Measurements from ENCODE around the gene GAS6.
"Not testable (repeated sequence)": the region's sequence is repeated elsewhere in the genome, so short reads cannot be mapped to it uniquely, and the experiment has no call there.

The GAS6 gene

GRCh38 chr13:113835461-113836270 is 28.2 kb downstream of the GAS6 start:
- no peak for DNase-seq

- DNase-seq, result no peak
Observed at GRCh38 chr13:113834496-113835200, 29.2 kb downstream of the GAS6 start.

DNA sequence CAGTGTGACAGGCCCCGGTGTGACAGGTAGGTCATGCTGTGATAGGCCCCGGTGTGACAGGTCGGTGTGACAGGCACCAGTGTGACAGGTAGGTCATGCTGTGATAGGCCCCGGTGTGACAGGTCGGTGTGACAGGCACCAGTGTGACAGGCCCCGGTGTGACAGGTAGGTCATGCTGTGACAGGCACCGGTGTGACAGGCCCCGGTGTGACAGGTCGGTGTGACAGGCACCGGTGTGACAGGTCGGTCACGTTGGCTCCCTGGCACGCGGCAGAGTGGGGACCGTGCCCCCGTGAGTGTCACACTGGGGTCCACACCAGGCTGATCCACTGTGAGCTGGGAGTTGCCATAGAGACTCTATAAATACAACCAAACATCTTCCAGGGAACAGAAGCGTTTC is 29.9 kb downstream of the GAS6 start:
- DNase-seq, result not testable (repeated sequence)

DNA sequence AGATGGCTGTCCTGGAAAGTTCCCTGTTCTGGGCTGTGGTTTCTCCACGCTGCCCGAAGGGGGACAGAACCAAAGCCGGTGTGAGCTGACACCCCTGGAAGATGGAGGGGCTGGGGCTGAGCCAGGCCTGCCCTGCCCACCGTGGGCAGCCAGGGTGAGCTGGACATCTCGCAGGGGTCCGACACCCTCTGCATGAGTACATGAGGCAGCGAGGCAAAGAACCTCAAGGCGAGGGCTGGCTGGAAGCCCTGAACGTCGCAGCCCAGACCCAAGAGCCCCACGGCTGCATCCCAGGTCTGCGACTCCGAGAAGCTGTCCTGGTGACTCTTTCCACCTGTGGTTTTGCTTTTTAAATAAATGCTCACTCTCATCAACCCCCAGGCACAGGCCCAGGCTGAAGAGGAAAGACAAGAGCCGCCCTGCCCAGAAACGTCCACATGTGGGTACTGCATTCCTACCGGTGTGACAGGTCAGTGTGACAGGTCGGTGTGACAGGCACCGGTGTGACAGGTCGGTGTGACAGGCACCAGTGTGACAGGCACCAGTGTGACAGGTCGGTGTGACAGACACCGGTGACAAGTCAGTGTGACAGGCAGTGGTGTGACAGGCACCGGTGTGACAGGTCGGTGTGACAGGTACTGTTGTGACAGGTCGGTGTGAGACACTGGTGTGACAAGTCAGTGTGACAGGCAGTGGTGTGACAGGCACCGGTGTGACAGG is 30.6 kb downstream of the GAS6 start:
- DNase-seq, result no peak

DNA sequence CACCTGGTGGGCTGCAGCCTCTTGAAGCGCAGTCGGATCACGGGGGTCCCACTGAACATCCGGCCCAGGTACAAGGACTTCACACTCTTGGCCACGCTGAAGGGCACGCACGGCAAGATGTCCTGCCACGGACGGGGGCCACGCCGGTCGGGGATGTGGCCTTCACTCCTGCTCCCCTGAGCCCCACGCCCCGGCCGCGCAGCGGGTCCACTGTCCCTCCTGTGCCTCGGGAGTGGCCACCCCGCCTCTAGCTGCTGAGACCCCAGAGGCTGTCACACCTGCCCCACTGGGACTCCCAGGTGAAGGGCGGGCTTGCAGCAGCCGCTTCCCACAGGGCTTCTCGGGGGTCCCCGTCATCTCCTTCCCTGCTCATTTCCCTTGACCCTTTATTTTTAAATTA is 31.2 kb downstream of the GAS6 start:
- DNase-seq, result no peak

DNA sequence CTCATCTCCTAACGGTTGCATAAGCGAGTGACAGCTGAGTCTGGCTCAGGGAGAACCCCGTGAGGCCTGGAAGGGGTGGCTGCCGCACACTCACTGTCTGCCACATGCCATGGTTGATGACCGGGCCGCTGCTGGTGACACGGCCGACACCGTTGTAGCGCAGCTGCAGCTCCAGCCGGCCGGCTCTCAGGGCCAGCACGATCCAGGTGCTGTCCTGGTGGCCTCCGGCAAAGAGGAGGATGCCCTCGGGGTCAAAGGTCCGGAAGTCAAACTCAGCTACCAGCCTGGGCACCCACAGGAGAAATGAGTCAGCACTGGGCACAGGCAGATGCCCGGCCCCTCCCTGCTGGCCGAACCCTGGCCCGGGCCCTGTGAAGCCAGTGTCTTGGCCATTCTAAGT is 31.7 kb downstream of the GAS6 start:
- no peak for DNase-seq

DNA sequence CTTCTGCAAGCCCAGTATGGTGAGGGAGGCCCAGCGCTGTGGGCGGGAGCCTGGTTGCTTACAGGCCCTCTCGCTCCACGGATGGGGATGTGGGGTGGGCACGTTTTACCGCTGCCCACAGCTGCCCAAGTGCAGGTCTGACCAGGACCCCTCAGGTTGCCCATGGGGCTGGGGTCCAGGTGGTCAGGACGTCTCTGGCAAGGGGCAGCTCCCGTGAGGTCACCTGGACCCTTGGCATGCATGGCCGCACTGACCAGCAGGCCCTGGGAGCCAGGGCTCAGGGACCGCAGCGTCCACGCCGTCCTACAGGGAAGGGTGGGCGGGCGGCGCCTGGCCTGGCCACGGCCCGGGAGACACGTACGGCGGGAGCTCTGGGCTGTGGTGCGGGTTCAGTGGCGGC is 32.8 kb downstream of the GAS6 start:
- no peak for DNase-seq

- not testable (repeated sequence) for DNase-seq
Observed at GRCh38 chr13:113830426-113830950, 33.4 kb downstream of the GAS6 start.

DNA sequence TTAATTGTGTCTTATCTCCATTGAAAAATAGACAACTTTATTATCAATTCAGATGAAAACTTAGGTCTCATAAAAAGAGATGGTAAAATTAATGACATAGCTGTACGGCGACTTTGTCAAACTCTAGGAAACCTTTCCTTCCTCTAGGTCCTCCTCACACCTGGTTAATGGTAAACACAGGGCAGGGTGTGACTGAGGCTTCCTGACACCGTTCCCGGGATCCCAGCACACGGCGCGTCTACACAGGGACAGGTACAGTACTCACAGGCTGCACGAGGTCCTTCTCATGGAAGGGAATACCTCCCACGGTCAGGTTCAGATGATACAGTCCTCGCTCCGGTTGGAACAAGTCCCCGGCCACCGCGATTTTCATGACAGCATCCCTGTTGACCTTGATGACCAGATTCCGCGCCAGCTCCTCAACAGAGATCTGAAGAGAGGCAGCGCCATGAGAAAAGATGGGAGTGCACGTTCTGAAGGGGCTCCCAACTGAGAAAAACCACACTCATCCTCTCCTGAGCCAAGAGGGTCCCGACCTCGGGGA is 35.5 kb downstream of the GAS6 start:
- no peak for DNase-seq

- no peak for DNase-seq
Observed at GRCh38 chr13:113827021-113827420, 36.9 kb downstream of the GAS6 start.

DNA sequence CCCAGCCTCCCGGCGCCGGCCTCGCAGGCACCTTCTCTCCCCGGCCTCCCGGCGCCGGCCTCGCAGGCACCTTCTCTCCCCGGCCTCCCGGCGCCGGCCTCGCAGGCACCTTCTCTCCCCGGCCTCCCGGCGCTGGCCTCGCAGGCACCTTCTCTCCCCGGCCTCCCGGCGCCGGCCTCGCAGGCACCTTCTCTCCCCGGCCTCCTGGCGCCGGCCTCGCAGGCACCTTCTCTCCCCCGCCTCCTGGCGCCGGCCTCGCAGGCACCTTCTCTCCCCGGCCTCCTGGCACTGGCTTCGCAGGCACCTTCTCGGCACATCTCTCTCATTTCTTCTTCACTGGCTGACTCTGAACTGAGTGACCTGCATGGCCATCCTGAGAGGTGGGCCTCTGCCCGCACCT is 37.4 kb downstream of the GAS6 start:
- not testable (repeated sequence) for DNase-seq

GRCh38 chr13:113825841-113826240 is 38.0 kb downstream of the GAS6 start:
- no peak for DNase-seq

DNA sequence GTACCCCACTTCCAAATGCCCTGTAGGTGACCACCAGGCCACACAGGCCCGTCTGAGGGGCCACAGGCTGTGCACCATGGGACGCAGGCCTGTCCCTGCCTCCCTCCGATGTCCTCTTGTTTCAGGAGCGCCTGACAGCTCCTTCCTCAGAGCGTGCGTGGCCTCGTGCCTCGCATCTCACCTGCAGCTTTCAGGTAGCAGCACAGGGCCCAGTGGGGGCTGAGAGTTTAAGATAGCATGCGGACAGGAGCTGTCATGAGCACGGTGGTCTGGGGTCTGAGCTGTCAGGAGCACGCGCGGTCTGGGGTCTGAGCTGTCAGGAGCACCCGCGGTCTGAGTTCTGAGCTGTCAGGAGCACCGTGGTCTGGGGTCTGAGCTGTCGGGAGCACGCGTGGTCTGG is 40.1 kb downstream of the GAS6 start:
- DNase-seq, result no peak

DNA sequence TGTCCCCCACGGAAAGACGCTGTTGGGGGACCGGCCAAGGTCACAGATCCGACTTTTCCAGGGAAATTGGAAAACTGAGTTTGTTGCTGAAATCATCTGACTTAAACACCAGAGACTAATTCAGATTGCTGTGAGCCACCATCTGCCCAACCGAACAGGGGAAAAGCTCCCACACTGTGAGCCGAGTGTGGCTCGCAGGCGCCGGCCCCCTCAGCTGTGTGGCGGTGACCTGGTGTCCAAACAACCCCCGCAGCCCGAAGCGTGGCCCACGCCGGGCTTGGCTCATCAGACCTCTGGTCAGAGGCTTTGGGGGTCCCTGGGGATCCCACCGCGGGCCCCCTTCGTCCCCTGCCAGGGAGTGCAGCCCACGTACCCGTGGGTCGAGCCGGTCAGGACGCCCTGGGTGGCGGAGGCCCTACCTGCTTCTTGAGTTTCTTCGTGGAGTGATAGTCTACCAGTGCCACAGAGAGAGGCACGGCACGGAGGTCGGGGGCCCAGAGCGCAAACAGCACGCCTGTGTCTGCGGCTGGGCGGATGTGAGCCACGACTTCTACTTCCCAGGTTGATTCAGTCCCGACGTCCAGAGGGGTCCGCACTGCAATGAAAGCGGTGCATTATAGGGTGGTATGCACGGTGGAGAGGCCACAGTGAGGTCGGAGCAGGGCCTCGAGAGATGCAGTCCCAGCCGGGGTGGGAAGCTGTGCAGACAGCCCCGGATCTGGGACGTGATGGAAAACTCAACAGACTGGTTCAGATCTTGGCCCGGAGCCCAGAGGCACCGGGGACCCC is 40.7 kb downstream of the GAS6 start:
- DNase-seq, result no peak

- DNase-seq, result no peak
Observed at GRCh38 chr13:113822266-113822665, 41.6 kb downstream of the GAS6 start.

GRCh38 chr13:113821847-113822246 is 42.0 kb downstream of the GAS6 start:
- DNase-seq, result no peak

GRCh38 chr13:113820813-113821651 is 42.8 kb downstream of the GAS6 start:
- DNase-seq, result no peak

GRCh38 chr13:113819731-113820715 is 43.9 kb downstream of the GAS6 start:
- no peak for DNase-seq

DNA sequence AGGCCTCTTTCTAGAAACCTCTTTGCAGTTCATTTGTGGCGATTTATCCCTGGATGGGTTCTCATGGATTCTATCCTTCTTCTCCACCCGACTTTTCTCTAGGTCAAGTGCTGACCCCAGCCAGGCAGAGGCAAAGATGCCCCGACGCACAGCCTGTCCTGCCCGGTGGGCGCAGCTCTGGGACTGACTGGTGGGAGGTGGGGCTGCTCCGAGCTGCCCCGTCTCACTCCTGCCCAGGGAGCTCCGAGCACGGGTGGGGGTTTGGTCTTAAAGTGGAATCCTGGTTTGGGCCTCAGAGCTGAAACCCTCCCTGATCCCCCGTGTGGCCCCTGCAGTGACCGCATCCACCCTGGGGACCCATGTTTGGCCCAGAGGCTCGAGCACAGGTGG is 44.5 kb downstream of the GAS6 start:
- DNase-seq, result no peak

DNA sequence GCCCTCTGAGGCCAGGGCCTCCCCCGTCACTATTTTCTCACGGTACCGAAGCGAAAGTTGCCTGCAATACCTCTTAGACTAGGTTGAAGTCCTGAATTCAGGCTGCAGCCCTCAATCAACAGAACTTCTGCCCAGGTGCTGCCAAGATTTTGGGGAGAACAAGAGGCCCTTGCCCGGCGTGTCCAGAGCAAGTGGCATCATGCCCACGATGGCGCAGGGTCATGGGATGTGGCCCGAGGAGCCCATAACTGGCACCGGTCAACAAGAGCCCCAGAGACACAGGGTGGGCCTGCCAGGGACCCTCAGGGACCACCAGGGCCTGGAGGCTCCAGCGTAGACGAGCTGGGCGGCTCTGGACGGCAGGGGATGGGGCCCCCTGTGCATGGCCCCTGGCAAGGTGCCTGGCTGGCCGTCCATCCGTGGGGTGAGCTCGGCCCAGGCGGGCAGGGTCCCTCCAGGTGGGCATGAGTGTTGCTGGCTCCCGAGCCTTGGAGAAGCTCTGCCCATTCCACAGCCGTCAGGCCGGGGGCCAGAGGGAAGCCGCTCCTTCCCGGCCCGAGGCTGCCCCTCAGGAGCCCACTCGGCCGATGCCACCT is 45.1 kb downstream of the GAS6 start:
- no peak for DNase-seq

All from CD4-positive, alpha-beta T cell treated with Interleukin-17A for 1 hour (primary cell).